Nephron (organoid): ENCODE measurements around the gene PIH1D2.

Source experiments
- H3K27ac Mint-ChIP-seq, 3 experiments: 2 replicates each; pipeline ENCODE4 v1.8.0; 2020; ENCODE audit warnings: mixed read lengths in 3 of 3, mild to moderate bottlenecking in 2 of 3, moderate library complexity in 1 of 3
- H3K27me3 Mint-ChIP-seq: 2 replicates; pipeline ENCODE4 v1.8.0; 2021; ENCODE audit warnings: low read depth, mild to moderate bottlenecking, moderate library complexity, mixed read lengths
- H3K36me3 Mint-ChIP-seq: 2 replicates; pipeline ENCODE4 v1.8.0; 2020; ENCODE audit warnings: low read depth, mixed read lengths
- H3K4me1 Mint-ChIP-seq: 2 replicates; pipeline ENCODE4 v1.8.0; 2020; ENCODE audit warnings: mixed read lengths
- H3K4me3 Mint-ChIP-seq, 3 experiments: 2 replicates each; pipeline ENCODE4 v1.8.0; 2020; ENCODE audit warnings: mild to moderate bottlenecking in 3 of 3, mixed read lengths in 3 of 3, moderate library complexity in 2 of 3
- H3K9me3 Mint-ChIP-seq: 2 replicates; pipeline ENCODE4 v1.8.0; 2020; ENCODE audit warnings: mixed read lengths
- TF ChIP-seq, protein P1 (sequence below), 3 experiments: fragments of 200-600 bp; sonication (generic); IDR thresholded peaks; one replicate each; pipeline ENCODE4 v1.5.0; 2021; ENCODE audit warnings: antibody characterized with exemption in 3 of 3; ENCODE audit not compliant: unreplicated experiment in 3 of 3

The PIH1D2 gene

DNA sequence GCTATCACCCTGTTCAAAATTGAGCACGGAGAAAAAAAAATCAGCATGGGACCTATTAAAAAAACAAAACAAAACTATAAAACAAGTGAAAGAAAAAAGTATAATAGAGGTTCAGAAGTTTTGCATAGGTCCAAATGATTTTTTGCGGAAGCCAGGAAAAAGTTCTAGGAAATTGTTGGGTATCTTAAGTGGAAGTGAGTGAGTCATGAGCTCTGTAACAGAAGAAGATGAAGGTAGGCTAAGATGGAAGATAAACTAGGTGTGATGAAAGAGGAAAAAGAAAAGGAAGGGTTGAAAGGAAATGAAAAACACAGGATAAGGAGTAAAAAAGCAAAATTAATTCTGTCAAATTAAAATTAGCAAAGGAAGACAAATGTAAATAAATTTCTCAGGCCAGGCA lies 40.6 kb upstream of the PIH1D2 start:
- Mint-ChIP-seq H3K27me3 (no peaks in the 10 kb centered on the region), H3K9me3 (no peaks in the 10 kb centered on the region), H3K4me3 (no peak overlapping the region), H3K36me3 (no peaks in the 10 kb centered on the region), H3K4me1 (no peaks in the 10 kb centered on the region), H3K27ac (no peak overlapping the region)
- TF ChIP-seq, protein P1, sequence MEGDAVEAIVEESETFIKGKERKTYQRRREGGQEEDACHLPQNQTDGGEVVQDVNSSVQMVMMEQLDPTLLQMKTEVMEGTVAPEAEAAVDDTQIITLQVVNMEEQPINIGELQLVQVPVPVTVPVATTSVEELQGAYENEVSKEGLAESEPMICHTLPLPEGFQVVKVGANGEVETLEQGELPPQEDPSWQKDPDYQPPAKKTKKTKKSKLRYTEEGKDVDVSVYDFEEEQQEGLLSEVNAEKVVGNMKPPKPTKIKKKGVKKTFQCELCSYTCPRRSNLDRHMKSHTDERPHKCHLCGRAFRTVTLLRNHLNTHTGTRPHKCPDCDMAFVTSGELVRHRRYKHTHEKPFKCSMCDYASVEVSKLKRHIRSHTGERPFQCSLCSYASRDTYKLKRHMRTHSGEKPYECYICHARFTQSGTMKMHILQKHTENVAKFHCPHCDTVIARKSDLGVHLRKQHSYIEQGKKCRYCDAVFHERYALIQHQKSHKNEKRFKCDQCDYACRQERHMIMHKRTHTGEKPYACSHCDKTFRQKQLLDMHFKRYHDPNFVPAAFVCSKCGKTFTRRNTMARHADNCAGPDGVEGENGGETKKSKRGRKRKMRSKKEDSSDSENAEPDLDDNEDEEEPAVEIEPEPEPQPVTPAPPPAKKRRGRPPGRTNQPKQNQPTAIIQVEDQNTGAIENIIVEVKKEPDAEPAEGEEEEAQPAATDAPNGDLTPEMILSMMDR (IDR thresholded peaks at IDR 0.05; ENCODE audit: unreplicated experiment in 3 of 3): no peak

DNA sequence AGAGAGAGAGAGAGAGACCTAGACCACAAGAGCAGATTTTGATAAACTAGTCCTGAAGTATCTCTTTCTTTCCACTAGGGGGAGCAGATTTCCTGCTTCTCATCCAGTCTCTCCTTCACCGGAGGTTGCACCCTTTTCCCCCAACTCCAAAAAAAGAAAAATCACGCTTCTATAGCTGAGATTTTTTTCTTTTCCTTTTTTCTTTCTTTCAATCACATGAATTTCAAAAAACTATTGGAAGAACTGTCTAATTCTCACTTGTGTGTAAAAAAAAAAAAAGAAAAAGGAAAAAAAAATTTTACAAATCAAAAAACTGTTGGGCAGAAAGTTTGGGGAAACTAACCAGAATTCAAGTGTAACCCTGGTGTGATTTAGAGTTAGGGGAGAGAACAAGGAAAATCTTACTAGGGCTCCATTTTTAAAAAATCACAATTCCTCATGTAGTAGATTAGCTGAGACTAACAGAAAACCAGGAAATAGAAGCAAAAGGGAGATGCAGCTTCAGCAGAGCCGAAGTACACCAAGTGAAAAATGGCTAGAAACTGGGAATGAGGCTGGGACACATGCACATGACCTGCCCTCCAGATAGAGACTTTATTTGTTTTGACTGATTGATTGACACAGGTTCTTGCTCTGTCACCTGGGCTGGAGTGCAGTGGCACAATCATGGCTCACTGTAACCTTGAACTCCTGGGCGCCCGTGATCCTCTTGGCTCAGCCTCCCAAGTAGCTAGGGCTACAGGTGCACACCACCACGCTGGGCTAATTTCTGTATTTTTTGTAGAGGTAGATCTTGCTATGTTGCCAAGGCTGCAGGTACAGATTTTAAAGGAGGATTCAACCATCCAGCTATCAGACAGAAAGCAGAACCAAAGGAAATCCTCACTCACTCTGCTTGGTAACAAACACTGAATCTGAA lies 40.0 kb upstream of the PIH1D2 start:
- H3K4me1 Mint-ChIP-seq: no peaks in the 10 kb centered on the region
- H3K27me3 Mint-ChIP-seq: no peaks in the 10 kb centered on the region
- no peak overlapping the region for H3K27ac Mint-ChIP-seq
- H3K9me3 Mint-ChIP-seq: no peaks in the 10 kb centered on the region
- H3K4me3 Mint-ChIP-seq: no peak overlapping the region
- no peaks in the 10 kb centered on the region for H3K36me3 Mint-ChIP-seq
- TF ChIP-seq, protein P1 (IDR thresholded peaks at IDR 0.05; ENCODE audit: unreplicated experiment in 3 of 3): peak; percentile 66 to 73 (median 68)

DNA sequence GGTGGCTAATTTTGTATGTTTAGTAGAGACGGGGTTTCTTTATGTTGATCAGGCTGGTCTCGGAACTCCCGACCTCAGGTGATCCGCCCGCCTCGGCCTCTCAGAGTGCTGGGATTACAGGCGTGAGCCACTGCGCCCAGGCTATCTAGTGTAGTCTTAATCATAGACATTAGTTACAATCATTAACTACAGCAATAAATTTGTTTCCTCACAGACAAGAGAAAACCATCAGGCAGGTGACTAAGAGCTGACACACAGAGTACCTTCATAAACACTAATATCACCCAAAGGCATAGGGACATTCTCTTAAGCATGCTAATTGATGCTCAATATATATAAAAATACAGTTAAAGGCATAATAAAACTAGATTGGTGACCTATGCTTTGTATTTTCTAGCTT lies 32.3 kb upstream of the PIH1D2 start:
- TF ChIP-seq, protein P1 (IDR thresholded peaks at IDR 0.05; ENCODE audit: unreplicated experiment in 3 of 3): no peak
- H3K4me1 Mint-ChIP-seq: no peaks in the 10 kb centered on the region
- no peaks in the 10 kb centered on the region for H3K36me3 Mint-ChIP-seq
- H3K9me3 Mint-ChIP-seq: no peaks in the 10 kb centered on the region
- H3K27ac Mint-ChIP-seq: no peak overlapping the region
- no peak overlapping the region for H3K4me3 Mint-ChIP-seq
- no peaks in the 10 kb centered on the region for H3K27me3 Mint-ChIP-seq

DNA sequence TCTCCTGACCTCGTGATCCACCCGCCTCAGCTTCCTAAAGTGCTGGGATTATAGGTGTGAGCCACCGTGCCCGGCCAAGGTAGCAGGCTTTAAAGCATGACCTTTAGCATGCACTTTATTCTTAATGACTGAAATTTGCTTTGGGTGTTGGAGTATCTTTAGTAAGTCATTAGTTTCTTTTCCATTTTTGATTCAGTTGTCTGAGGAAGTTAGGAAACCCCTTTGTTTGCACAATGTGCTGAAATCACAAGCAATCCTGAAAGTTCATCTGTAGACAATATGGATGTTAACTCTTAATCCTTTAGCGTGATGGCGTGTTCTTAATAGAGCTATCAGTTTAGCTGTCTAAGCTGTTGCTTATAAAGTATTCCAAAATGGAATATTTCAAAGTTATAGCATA lies 29.6 kb upstream of the PIH1D2 start:
- no peak overlapping the region for H3K4me3 Mint-ChIP-seq
- H3K9me3 Mint-ChIP-seq: no peaks in the 10 kb centered on the region
- H3K4me1 Mint-ChIP-seq: no peaks in the 10 kb centered on the region
- H3K36me3 Mint-ChIP-seq: peaks cover 3% of the 10 kb centered on the region
- no peaks in the 10 kb centered on the region for H3K27me3 Mint-ChIP-seq
- no peak overlapping the region for H3K27ac Mint-ChIP-seq
- TF ChIP-seq, protein P1 (IDR thresholded peaks at IDR 0.05; ENCODE audit: unreplicated experiment in 3 of 3): no peak

DNA sequence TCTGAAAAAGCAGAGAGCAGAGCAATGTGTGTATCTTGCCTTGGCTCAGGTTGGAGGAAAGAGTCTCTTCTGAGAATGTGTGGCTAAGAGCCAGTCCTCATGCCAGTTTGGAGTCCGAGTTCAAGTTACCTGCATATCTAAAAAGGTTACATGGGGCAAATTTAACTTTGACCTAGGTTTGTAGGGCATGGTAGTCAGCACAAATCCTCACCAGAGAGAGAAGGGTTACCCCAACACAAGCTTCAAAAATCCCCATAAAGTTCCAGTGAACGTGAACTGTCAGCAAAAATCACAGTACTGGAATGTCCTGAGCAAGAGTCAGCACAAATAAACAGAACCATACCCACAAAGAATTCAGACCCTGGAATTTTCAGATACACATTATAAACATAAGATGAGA lies 26.6 kb upstream of the PIH1D2 start:
- TF ChIP-seq, protein P1 (IDR thresholded peaks at IDR 0.05; ENCODE audit: unreplicated experiment in 3 of 3): no peak
- Mint-ChIP-seq H3K4me3 (no peak overlapping the region), H3K27ac (peak overlapping the region in 1 of 3 experiments; percentile 74), H3K9me3 (no peaks in the 10 kb centered on the region), H3K36me3 (peaks cover 11% of the 10 kb centered on the region), H3K4me1 (no peaks in the 10 kb centered on the region), H3K27me3 (no peaks in the 10 kb centered on the region)
